ENCODE measurements around the gene CLASP1.
"Not testable (repeated sequence)": the region's sequence is repeated elsewhere in the genome, so short reads cannot be mapped to it uniquely, and the experiment has no call there.

The CLASP1 gene

DNA sequence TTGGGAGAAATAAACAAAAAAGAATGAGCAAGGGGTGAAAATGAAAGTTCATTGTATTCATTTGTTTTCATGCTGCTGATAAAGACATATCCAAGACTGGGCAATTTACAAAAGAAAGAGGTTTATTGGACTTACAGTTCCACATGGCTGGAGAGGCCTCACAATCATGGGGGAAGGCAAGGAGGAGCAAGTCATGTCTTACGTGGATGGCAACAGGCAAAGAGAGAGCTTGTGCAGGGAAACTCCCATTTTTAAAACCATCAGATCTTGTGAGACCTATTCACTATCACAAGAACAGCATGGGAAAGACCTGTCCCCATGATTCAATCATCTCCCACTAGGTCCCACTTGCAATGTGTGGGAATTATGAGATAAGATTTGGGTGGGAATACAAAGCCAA lies 85.5 kb downstream of the CLASP1 start:
- H3K4me3 ChIP-seq (ENCODE audit: low read length); H3K27ac ChIP-seq (ENCODE audit: low read length); H3K36me3 ChIP-seq (ENCODE audit: control insufficient read depth, insufficient read depth, low read length); H3K9me3 ChIP-seq (ENCODE audit: control insufficient read depth, insufficient read depth, low read length); DNase-seq (ENCODE audit: low read depth, low spot score); H3K4me1 ChIP-seq (ENCODE audit: control insufficient read depth, insufficient read depth, low read length); H3K27me3 ChIP-seq (ENCODE audit: control insufficient read depth, insufficient read depth, low read length): not testable (repeated sequence)
- no CpG with 5 or more reads among the region's 1 CpG for WGBS (ENCODE audit: insufficient coverage, insufficient read length)

DNA sequence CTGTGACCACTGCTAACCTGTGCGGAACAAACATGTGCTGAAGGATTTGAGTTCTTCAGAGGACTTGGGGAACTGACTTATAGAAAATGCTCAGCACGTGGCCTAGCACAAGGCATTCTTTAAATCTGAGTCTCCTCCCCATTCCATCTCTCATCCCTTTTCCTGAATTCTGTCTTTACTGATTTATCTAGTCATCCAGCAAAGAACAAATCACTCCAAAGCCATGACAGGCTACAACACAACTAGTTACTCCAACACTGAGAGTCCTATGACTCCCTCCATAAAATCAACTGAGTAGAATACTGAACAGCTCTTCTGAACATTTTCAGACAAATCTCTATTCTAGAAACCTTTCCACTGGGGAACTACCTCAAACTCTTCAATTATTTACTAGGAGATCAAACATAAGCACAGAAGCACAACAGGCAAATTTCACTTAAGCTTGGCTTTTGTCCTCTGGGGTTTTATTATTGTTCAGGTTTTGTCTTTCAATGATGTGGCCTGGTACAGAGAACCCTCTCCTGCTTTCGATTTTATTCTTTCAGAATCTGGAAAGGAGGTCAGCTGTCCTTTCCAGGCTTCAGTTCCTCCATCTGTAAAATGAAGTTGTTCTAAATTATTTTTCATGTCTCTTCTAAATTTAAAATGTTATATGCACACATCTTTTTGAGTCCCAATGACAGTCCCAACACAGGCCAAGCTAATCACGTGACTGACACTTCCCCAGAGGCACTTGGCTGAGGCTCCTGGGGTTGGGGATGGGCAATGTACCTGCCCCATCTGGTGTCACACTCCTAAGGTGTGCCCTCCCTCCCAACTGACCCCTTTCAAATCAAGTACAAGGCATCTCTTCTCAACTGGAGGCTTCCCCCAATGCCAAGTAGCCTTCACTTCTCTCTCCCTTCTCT lies 86.7 kb downstream of the CLASP1 start:
- Histone ChIP-seq H3K4me3 (ENCODE audit: low read length) (no peak overlapping the region), H3K27ac (ENCODE audit: low read length) (no peak overlapping the region), H3K9me3 (ENCODE audit: control insufficient read depth, insufficient read depth, low read length) (no peaks in the 10 kb centered on the region; the same call in 1 of the 2 replicates), H3K36me3 (ENCODE audit: control insufficient read depth, insufficient read depth, low read length) (no peaks in the 10 kb centered on the region), H3K27me3 (ENCODE audit: control insufficient read depth, insufficient read depth, low read length) (no peaks in the 10 kb centered on the region), H3K4me1 (ENCODE audit: control insufficient read depth, insufficient read depth, low read length) (no peaks in the 10 kb centered on the region)
- no CpG with 5 or more reads among the region's 4 CpGs for WGBS (ENCODE audit: insufficient coverage, insufficient read length)
- no peak for DNase-seq (ENCODE audit: low read depth, low spot score)

DNA sequence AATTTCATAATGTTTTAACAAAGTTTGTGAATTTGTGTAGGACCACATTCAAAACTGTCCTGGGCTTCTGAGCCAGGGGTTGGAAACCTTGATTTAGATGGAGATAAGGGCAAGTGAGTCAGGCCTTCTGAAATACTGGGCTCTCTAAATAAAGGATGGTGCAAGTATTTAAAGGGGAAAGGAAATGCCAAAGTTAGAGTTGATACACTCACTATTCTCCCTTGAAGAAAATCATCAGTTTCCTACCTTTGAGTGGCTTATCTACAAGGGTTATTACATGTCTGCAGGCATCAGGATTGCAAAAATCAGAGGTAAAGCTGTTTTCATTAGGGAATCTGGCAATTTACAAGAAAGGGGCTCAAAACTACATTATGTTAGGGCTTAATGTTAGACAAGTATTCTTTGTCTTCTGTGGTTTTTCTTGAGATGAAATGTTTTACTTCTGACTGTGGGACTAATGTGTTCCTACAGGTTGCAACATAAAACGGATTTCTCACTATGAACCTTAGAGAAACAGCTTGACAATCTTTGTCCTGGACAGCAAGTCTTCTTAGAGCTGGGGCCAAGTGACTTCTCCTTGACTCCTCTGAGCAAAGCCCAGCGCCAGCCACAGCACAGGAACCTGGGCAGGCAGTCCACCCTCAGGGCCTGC lies 87.5 kb downstream of the CLASP1 start:
- DNase-seq (ENCODE audit: low read depth, low spot score), result no peak
- no peaks in the 10 kb centered on the region for H3K4me1 ChIP-seq (ENCODE audit: control insufficient read depth, insufficient read depth, low read length)
- no peak overlapping the region for H3K27ac ChIP-seq (ENCODE audit: low read length)
- H3K4me3 ChIP-seq (ENCODE audit: low read length), result no peak overlapping the region
- no peaks in the 10 kb centered on the region; the same call in 1 of the 2 replicates for H3K9me3 ChIP-seq (ENCODE audit: control insufficient read depth, insufficient read depth, low read length)
- no peaks in the 10 kb centered on the region for H3K27me3 ChIP-seq (ENCODE audit: control insufficient read depth, insufficient read depth, low read length)
- H3K36me3 ChIP-seq (ENCODE audit: control insufficient read depth, insufficient read depth, low read length), result no peaks in the 10 kb centered on the region
- no CpG with 5 or more reads among the region's 2 CpGs for WGBS (ENCODE audit: insufficient coverage, insufficient read length)

DNA sequence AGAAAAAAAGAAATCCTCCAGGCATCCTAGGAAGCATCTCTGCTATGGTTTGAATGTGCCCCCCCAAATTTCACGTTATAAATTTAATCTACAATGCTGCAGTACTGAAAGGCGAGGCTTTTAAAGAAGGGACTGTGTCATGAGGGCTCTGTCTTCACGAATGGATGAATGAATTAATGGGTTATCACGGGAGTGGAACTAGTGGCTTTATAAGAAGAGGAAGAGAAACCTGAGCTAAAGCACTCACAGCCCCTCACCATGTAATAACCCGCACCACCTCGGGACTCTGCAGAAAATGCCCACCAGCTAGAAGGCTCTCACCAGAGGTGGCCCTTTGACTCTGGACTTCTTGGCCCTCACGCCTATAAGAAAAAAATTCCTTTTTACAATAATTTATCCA lies 90.9 kb downstream of the CLASP1 start:
- Histone ChIP-seq H3K4me1 (ENCODE audit: control insufficient read depth, insufficient read depth, low read length) (peaks cover 2% of the 10 kb centered on the region), H3K9me3 (ENCODE audit: control insufficient read depth, insufficient read depth, low read length) (no peaks in the 10 kb centered on the region), H3K27me3 (ENCODE audit: control insufficient read depth, insufficient read depth, low read length) (no peaks in the 10 kb centered on the region), H3K27ac (ENCODE audit: low read length) (no peak overlapping the region), H3K4me3 (ENCODE audit: low read length) (no peak overlapping the region), H3K36me3 (ENCODE audit: control insufficient read depth, insufficient read depth, low read length) (no peaks in the 10 kb centered on the region)
- no peak for DNase-seq (ENCODE audit: low read depth, low spot score)
- no CpG with 5 or more reads among the region's 7 CpGs for WGBS (ENCODE audit: insufficient coverage, insufficient read length)

DNA sequence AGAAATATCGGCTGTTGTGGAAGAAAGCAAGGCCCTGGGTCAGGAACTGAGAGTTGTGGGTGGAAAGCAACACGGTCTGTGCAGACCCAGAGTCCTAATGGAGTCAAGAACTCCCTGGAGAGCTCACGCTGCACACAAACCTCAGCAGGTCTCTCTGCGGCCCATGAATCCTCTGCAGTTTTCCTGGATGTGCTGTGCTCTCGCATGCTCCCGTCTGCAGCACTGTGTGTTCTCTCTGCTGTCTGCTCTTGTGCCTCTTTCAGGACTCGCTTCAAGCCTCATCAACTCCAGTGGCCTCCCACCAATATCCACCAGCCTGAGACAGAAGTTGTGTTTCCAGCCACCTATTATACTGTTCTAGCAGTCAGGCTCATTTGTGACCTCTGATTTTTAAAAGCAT lies 94.3 kb downstream of the CLASP1 start:
- no CpG with 5 or more reads among the region's 7 CpGs for WGBS (ENCODE audit: insufficient coverage, insufficient read length)

DNA sequence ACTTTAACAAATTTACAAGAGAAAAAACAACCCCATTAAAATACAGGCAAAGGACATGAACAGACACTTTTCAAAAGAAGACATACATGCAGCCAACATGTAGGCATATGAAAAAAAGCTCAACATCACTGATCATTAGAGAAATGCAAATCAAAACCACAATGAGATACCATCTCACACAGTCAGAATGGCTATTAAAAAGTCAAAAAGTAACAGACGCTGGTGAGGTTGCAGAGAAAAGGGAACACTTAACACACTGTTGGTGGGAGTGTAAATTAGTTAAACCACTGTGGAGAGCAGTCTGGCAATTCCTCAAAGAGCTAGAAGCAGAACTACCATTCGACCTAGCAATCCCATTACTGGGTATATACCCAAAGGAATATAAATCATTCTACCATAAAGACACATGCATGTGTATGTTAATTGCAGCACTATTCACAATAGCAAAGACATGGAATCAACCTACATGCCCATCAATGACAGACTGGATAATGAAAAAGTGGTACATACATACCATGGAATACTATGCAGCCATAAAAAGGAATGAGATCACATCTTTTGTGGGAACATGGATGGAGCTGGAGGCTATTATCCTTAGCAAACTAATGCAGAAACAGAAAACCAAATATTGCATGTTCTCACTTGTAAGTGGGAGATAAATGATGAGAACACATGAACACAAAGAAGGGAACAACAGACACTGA lies 96.6 kb downstream of the CLASP1 start:
- H3K4me3 ChIP-seq (ENCODE audit: low read length); H3K4me1 ChIP-seq (ENCODE audit: control insufficient read depth, insufficient read depth, low read length); H3K9me3 ChIP-seq (ENCODE audit: control insufficient read depth, insufficient read depth, low read length); H3K27me3 ChIP-seq (ENCODE audit: control insufficient read depth, insufficient read depth, low read length); DNase-seq (ENCODE audit: low read depth, low spot score); H3K36me3 ChIP-seq (ENCODE audit: control insufficient read depth, insufficient read depth, low read length); H3K27ac ChIP-seq (ENCODE audit: low read length): not testable (repeated sequence)
- no CpG with 5 or more reads among the region's 2 CpGs for WGBS (ENCODE audit: insufficient coverage, insufficient read length)

More for the DNA sequence above, 94.3 kb downstream of the CLASP1 start:
- H3K27me3 ChIP-seq (ENCODE audit: control insufficient read depth, insufficient read depth, low read length), result no peaks in the 10 kb centered on the region
- no peaks in the 10 kb centered on the region for H3K9me3 ChIP-seq (ENCODE audit: control insufficient read depth, insufficient read depth, low read length)
- no peak for DNase-seq (ENCODE audit: low read depth, low spot score)
- no peaks in the 10 kb centered on the region for H3K36me3 ChIP-seq (ENCODE audit: control insufficient read depth, insufficient read depth, low read length)
- no peak overlapping the region for H3K4me3 ChIP-seq (ENCODE audit: low read length)
- H3K4me1 ChIP-seq (ENCODE audit: control insufficient read depth, insufficient read depth, low read length), result peaks cover 2% of the 10 kb centered on the region
- H3K27ac ChIP-seq (ENCODE audit: low read length), result no peak overlapping the region

DNA sequence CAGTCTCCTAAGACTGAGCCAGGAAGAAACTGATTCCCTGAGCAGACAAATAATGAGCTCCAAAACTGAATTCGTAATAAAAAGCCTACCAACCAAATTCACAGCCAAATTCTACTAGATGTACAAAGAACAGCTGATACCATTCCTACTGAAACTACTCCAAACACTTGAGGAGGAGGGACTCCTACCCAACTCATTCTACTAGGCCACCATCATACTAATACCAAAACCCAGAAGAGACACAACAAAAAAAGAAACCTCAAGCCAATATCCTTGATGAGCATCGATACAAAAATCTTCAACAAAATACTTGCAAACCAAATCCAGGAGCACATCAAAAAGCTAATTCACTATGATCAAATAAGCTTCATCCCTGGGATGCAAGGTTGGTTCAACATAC lies 98.6 kb downstream of the CLASP1 start:
- no peak overlapping the region for H3K4me3 ChIP-seq (ENCODE audit: low read length)
- H3K27ac ChIP-seq (ENCODE audit: low read length), result no peak overlapping the region
- no peaks in the 10 kb centered on the region for H3K9me3 ChIP-seq (ENCODE audit: control insufficient read depth, insufficient read depth, low read length)
- H3K4me1 ChIP-seq (ENCODE audit: control insufficient read depth, insufficient read depth, low read length), result no peaks in the 10 kb centered on the region
- WGBS (ENCODE audit: insufficient coverage, insufficient read length), result no CpG with 5 or more reads among the region's 2 CpGs
- no peaks in the 10 kb centered on the region for H3K36me3 ChIP-seq (ENCODE audit: control insufficient read depth, insufficient read depth, low read length)
- DNase-seq (ENCODE audit: low read depth, low spot score), result no peak
- H3K27me3 ChIP-seq (ENCODE audit: control insufficient read depth, insufficient read depth, low read length), result no peaks in the 10 kb centered on the region

DNA sequence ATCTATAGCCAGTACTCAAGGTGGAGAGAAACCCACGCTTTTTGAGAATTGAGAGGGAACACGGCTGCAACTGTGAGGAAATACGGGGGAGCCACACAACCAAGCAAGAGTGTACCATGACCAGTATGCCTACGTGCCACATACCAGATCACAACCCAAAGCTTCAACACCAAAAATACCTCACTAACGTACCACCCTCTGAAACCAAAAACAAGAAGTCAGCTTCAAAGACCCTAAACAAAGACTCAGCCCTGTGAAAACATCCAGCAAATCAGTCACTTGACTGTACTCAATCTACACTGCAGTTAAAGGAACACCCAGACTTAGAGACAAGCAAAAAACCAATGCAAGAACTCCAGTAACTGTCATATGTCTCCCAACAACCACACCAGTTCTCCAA lies 101.6 kb downstream of the CLASP1 start:
- H3K27ac ChIP-seq (ENCODE audit: low read length), result no peak overlapping the region
- WGBS (ENCODE audit: insufficient coverage, insufficient read length), result 100% methylated on average over 1 of the region's 5 CpGs
- no peaks in the 10 kb centered on the region for H3K9me3 ChIP-seq (ENCODE audit: control insufficient read depth, insufficient read depth, low read length)
- H3K36me3 ChIP-seq (ENCODE audit: control insufficient read depth, insufficient read depth, low read length), result no peaks in the 10 kb centered on the region
- DNase-seq (ENCODE audit: low read depth, low spot score), result no peak
- no peaks in the 10 kb centered on the region for H3K27me3 ChIP-seq (ENCODE audit: control insufficient read depth, insufficient read depth, low read length)
- H3K4me1 ChIP-seq (ENCODE audit: control insufficient read depth, insufficient read depth, low read length), result no peaks in the 10 kb centered on the region
- no peak overlapping the region for H3K4me3 ChIP-seq (ENCODE audit: low read length)

DNA sequence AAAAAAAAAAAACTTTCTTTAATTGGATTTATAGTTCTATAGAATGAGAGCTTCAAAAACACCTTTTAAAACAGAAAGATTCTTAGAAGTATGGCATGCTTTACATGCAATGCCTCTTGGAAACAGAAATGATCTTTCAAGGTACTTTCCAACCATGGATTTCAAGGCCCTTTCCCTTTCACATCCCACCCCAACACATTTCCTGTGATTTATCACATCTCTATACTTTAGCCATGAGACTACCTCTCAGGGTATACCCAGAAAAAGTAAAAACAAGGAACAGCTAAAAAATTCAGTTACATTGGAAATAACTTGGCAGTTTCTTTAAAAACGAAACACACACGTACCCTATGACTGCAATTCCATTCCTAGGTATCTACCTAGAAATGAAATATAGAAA lies 103.3 kb downstream of the CLASP1 start:
- Histone ChIP-seq H3K4me3 (ENCODE audit: low read length) (no peak overlapping the region), H3K27ac (ENCODE audit: low read length) (no peak overlapping the region), H3K9me3 (ENCODE audit: control insufficient read depth, insufficient read depth, low read length) (no peaks in the 10 kb centered on the region), H3K36me3 (ENCODE audit: control insufficient read depth, insufficient read depth, low read length) (no peaks in the 10 kb centered on the region), H3K27me3 (ENCODE audit: control insufficient read depth, insufficient read depth, low read length) (no peaks in the 10 kb centered on the region), H3K4me1 (ENCODE audit: control insufficient read depth, insufficient read depth, low read length) (no peaks in the 10 kb centered on the region)
- no peak for DNase-seq (ENCODE audit: low read depth, low spot score)
- no CpG with 5 or more reads among the region's 2 CpGs for WGBS (ENCODE audit: insufficient coverage, insufficient read length)

DNA sequence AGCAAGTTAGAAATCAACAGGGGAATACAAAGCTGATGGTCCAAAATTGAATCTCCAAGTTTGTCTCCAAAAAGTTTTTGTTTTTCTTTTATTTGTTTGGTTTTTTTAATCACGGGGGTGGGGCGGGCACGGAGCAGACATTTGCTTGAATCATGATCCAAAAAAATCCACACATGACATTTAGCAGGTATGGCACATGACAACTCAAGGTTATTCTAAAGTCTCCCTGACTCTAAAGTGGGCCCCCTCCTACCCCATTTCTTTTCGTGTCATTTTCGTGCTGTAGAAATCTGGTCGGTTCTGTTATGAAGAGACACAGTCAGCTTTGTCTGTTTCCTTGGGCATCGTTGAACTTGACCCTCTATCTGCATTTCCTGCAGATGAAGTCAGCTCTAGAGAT lies 104.0 kb downstream of the CLASP1 start:
- H3K9me3 ChIP-seq (ENCODE audit: control insufficient read depth, insufficient read depth, low read length), result no peaks in the 10 kb centered on the region
- no peak for DNase-seq (ENCODE audit: low read depth, low spot score)
- no peaks in the 10 kb centered on the region for H3K36me3 ChIP-seq (ENCODE audit: control insufficient read depth, insufficient read depth, low read length)
- no peaks in the 10 kb centered on the region for H3K27me3 ChIP-seq (ENCODE audit: control insufficient read depth, insufficient read depth, low read length)
- H3K27ac ChIP-seq (ENCODE audit: low read length), result no peak overlapping the region
- H3K4me1 ChIP-seq (ENCODE audit: control insufficient read depth, insufficient read depth, low read length), result no peaks in the 10 kb centered on the region
- no CpG with 5 or more reads among the region's 7 CpGs for WGBS (ENCODE audit: insufficient coverage, insufficient read length)
- no peak overlapping the region for H3K4me3 ChIP-seq (ENCODE audit: low read length)
